ENCODE measurements around the gene POR. TPM values are rescaled to one million over a fixed set of nuclear protein-coding genes. Genes with fewer than 3 reads are reported as not detected.
"Not testable (repeated sequence)": the region's sequence is repeated elsewhere in the genome, so short reads cannot be mapped to it uniquely, and the experiment has no call there.

Gene POR
- total and polyA plus RNA-seq, 10 donors, result 49.1 to 170 (median 117) TPM

- DNase-seq, result no peak
- TF ChIP-seq POLR2AphosphoS5 (IDR thresholded peaks at IDR 0.05) (no peak), POLR2A (IDR thresholded peaks at IDR 0.05) (no peak), CTCF (IDR thresholded peaks at IDR 0.05 in 8 of 11, conservative IDR thresholded peaks at IDR 0.05 in 3 of 11) (no peak)
- H3K27ac ChIP-seq, result no peak overlapping the region
- H3K36me3 ChIP-seq, result peaks cover 0 to 74% (median 41%) of the 10 kb centered on the region in 6 donors
- peaks cover 0 to 7% (median 0%) of the 10 kb centered on the region in 6 donors for H3K4me1 ChIP-seq
- WGBS, 5 donors, result 92 to 97% (median 94%) methylated on average over 6 of the region's 6 CpGs
- intact Hi-C loops (cut with DNase I; ENCODE audit: low total_unique reads), result no loop called here
- no peaks in the 10 kb centered on the region for H3K9me3 ChIP-seq
- no peaks in the 10 kb centered on the region for H3K27me3 ChIP-seq (replicated peaks in 1 of 7)
- no peak overlapping the region for H3K4me3 ChIP-seq
Measured at GRCh38 chr7:76002139-76002538, 87.2 kb downstream of the POR start.

DNA sequence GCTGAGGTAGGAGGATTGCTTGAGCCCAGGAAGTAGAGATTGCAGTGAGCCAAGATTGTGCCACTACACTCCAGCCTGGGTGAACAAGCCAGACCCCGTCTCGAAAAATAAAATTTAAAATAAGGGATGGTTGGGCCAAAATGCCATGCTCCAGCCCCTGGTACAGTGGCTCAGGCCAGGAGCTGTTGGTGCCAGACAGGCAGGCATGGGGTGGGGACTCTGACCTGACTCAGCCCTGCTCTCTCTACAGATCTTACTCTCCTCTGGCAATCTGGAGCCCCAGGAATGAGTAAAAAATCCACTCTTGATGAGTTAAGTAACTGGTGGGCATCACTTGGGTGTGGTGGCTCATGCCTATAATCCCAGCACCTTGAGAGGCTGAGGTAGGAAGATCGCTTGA is 87.9 kb downstream of the POR start:
- TF ChIP-seq POLR2AphosphoS5 (IDR thresholded peaks at IDR 0.05) (no peak), CTCF (IDR thresholded peaks at IDR 0.05 in 8 of 11, conservative IDR thresholded peaks at IDR 0.05 in 3 of 11) (no peak), POLR2A (IDR thresholded peaks at IDR 0.05) (no peak)
- intact Hi-C loops (cut with DNase I; ENCODE audit: low total_unique reads), result no loop called here
- Histone ChIP-seq H3K27ac (no peak overlapping the region), H3K27me3 (replicated peaks in 1 of 7) (no peaks in the 10 kb centered on the region), H3K9me3 (no peaks in the 10 kb centered on the region), H3K4me1 (no peaks in the 10 kb centered on the region), H3K4me3 (no peak overlapping the region), H3K36me3 (peaks cover 0 to 77% (median 41%) of the 10 kb centered on the region in 6 donors)
- no peak for DNase-seq
- 87 to 98% (median 96%) methylated on average over 3 of the region's 3 CpGs for WGBS, 5 donors

GRCh38 chr7:76003351-76003750 is 88.4 kb downstream of the POR start:
- intact Hi-C loops (cut with DNase I; ENCODE audit: low total_unique reads), result no loop called here
- H3K4me3 ChIP-seq, result no peak overlapping the region
- TF ChIP-seq POLR2AphosphoS5 (IDR thresholded peaks at IDR 0.05) (no peak), CTCF (IDR thresholded peaks at IDR 0.05 in 8 of 11, conservative IDR thresholded peaks at IDR 0.05 in 3 of 11) (no peak), POLR2A (IDR thresholded peaks at IDR 0.05) (no peak)
- H3K9me3 ChIP-seq, result no peaks in the 10 kb centered on the region
- no peak for DNase-seq
- H3K27ac ChIP-seq, result no peak overlapping the region
- H3K27me3 ChIP-seq (replicated peaks in 1 of 7), result no peaks in the 10 kb centered on the region
- peaks cover 0 to 77% (median 41%) of the 10 kb centered on the region in 6 donors for H3K36me3 ChIP-seq
- peaks cover 0 to 4% (median 3%) of the 10 kb centered on the region in 6 donors for H3K4me1 ChIP-seq
- 93 to 100% (median 97%) methylated on average over 6 to 10 of the region's 10 CpGs for WGBS, 5 donors

- H3K4me3 ChIP-seq; H3K27ac ChIP-seq; H3K27me3 ChIP-seq (replicated peaks in 1 of 7); DNase-seq; H3K9me3 ChIP-seq; intact Hi-C loops (cut with DNase I; ENCODE audit: low total_unique reads): not testable (repeated sequence)
- WGBS, 5 donors, result 88 to 97% (median 94%) methylated on average over 4 of the region's 4 CpGs
- H3K4me1 ChIP-seq, result peaks cover 0 to 20% (median 18%) of the 10 kb centered on the region in 6 donors
- peaks cover 0 to 72% (median 41%) of the 10 kb centered on the region in 6 donors for H3K36me3 ChIP-seq
Measured at GRCh38 chr7:76005004-76005403, 90.0 kb downstream of the POR start.
